ENCODE measurements around the gene TMEM39A.
A peak's percentile ranks its signal among the peaks of the same experiment; 100 is the strongest.

Gene TMEM39A

GRCh38 chr3:119500901-119501300 lies 37.5 kb upstream of the TMEM39A start:
- ChIA-PET CTCF (interaction anchor here (0.9 to 2.5 kb wide), 2 partner anchors 14 to 180 kb away, joined by 3 to 13 read pairs; no protein-coding TSS in a partner anchor), POLR2A (interaction anchor here (1.3 kb wide), 1 partner anchor 37 kb away, joined by 4 read pairs; the partner anchor contains the start of gene TMEM39A)
- no peak for DNase-seq (ENCODE audit: low read depth, low spot score)
- H3K4me3 ChIP-seq (ENCODE audit: low read depth, low read length): no peak overlapping the region
- TF ChIP-seq, protein P1, sequence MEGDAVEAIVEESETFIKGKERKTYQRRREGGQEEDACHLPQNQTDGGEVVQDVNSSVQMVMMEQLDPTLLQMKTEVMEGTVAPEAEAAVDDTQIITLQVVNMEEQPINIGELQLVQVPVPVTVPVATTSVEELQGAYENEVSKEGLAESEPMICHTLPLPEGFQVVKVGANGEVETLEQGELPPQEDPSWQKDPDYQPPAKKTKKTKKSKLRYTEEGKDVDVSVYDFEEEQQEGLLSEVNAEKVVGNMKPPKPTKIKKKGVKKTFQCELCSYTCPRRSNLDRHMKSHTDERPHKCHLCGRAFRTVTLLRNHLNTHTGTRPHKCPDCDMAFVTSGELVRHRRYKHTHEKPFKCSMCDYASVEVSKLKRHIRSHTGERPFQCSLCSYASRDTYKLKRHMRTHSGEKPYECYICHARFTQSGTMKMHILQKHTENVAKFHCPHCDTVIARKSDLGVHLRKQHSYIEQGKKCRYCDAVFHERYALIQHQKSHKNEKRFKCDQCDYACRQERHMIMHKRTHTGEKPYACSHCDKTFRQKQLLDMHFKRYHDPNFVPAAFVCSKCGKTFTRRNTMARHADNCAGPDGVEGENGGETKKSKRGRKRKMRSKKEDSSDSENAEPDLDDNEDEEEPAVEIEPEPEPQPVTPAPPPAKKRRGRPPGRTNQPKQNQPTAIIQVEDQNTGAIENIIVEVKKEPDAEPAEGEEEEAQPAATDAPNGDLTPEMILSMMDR (IDR thresholded peaks at IDR 0.05; ENCODE audit: insufficient read depth, low read length, missing control alignments): no peak

- no peak for DNase-seq (ENCODE audit: low read depth, low spot score)
- H3K4me3 ChIP-seq (ENCODE audit: low read depth, low read length): no peak overlapping the region
- CTCF ChIA-PET: interaction anchor here (2.5 kb wide), 1 partner anchor 181 kb away, joined by 13 read pairs; no protein-coding TSS in a partner anchor
- TF ChIP-seq, protein P1 (IDR thresholded peaks at IDR 0.05; ENCODE audit: insufficient read depth, low read length, missing control alignments): no peak
- POLR2A ChIA-PET: interaction anchor here (1.3 kb wide), 1 partner anchor 37 kb away, joined by 4 read pairs; the partner anchor contains the start of gene TMEM39A
Measured at GRCh38 chr3:119500265-119500664, 36.9 kb upstream of the TMEM39A start.

DNA sequence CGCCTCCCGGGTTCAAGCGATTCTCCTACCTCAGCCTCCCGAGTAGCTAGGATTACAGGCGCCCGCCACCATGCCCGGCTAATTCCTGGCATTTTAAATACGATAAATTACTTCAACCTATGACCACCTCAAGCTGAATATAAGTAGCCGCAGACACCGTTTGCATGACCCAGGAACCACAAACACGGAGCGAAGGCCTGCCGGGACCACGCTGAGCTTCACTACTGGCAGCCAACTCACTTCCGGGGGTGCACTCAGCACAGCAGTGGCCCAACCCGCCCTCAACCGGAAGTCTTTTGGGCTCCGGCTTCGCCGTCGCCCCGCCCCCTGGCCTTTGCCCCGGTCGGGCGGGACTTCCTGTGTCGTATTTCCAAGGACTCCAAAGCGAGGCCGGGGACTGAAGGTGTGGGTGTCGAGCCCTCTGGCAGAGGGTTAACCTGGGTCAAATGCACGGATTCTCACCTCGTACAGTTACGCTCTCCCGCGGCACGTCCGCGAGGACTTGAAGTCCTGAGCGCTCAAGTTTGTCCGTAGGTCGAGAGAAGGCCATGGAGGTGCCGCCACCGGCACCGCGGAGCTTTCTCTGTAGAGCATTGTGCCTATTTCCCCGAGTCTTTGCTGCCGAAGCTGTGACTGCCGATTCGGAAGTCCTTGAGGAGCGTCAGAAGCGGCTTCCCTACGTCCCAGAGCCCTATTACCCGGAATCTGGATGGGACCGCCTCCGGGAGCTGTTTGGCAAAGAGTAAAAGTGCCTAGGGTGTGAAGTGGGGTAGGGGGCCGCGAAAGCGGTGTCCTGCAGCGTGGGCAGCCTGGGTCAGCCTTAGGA lies 35.0 kb upstream of the TMEM39A start, which contains the start of gene TIMMDC1:
TIMMDC1 (plus strand) TSS at position 362 of the 826 bp plus-strand sequence; CDS start at position 549, 187 bp downstream.
- DNase-seq (ENCODE audit: low read depth, low spot score): peak; percentile 80
- POLR2A ChIA-PET: interaction anchor here (0.8 to 2.0 kb wide), 6 partner anchors 27 to 257 kb away, joined by 3 to 14 read pairs (median 4); partner anchors contain the start of genes B4GALT4 and TMEM39A
- CTCF ChIA-PET: interaction anchor here (0.9 to 2.8 kb wide), 5 partner anchors 10 to 183 kb away, joined by 3 to 11 read pairs (median 3); partner anchors contain the start of gene TMEM39A
- peak within 1 kb of the TSS; percentile 98 for H3K4me3 ChIP-seq (ENCODE audit: low read depth, low read length)
- TF ChIP-seq, protein P1 (IDR thresholded peaks at IDR 0.05; ENCODE audit: insufficient read depth, low read length, missing control alignments): no peak

- CTCF ChIA-PET: interaction anchor here (1.1 to 2.8 kb wide), 3 partner anchors 9 to 183 kb away, joined by 3 to 11 read pairs (median 3); no protein-coding TSS in a partner anchor
- H3K4me3 ChIP-seq (ENCODE audit: low read depth, low read length): peak overlapping the region; percentile 98
- DNase-seq (ENCODE audit: low read depth, low spot score): no peak
- POLR2A ChIA-PET: interaction anchor here (1.4 to 2.0 kb wide), 5 partner anchors 26 to 257 kb away, joined by 3 to 14 read pairs (median 4); partner anchors contain the start of genes B4GALT4 and TMEM39A
- TF ChIP-seq, protein P1 (IDR thresholded peaks at IDR 0.05; ENCODE audit: insufficient read depth, low read length, missing control alignments): no peak
Measured at GRCh38 chr3:119497820-119498185, 34.4 kb upstream of the TMEM39A start.

DNA sequence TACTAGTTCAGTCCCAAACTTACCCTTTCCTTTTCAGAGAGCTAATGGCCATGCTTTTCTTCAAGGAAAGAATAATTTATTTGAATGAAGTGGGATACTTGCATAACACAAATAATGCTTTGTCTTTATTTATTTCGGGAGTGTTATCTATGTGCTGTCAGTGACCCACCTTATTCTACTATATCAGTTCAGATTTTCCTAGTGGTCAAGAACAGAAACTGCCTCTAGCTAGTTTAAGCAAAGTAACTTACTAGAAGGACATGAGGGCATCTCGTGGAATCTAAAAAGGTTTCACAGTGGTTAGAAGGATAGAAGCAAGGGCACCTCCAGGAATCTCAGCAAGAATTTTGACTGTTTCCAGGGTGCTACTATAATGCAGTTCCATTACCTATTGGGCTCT lies 31.2 kb upstream of the TMEM39A start:
- ChIA-PET POLR2A (interaction anchor here (0.8 kb wide), 1 partner anchor 25 kb away, joined by 3 read pairs; no protein-coding TSS in a partner anchor), CTCF (interaction anchor here (1.3 kb wide), 1 partner anchor 21 kb away, joined by 3 read pairs; no protein-coding TSS in a partner anchor)

More for the DNA sequence above, 31.2 kb upstream of the TMEM39A start:
- TF ChIP-seq, protein P1 (IDR thresholded peaks at IDR 0.05; ENCODE audit: insufficient read depth, low read length, missing control alignments): no peak
- DNase-seq (ENCODE audit: low read depth, low spot score): no peak
- H3K4me3 ChIP-seq (ENCODE audit: low read depth, low read length): no peak overlapping the region
